AG04450 (cell line): Measurements from ENCODE around the gene NRN1. TPM values are rescaled to one million over a fixed set of nuclear protein-coding genes. Genes with fewer than 3 reads are reported as not detected.

Experiments used
- CTCF ChIA-PET: fragments of 300-600, 350-600 bp; formaldehyde crosslinking; extraction: SDS; loops from one replicate; lab custom pipeline; 2022; ENCODE audit warnings: antibody characterized with exemption, inconsistent platforms; lab: Charles Lee
- POLR2A ChIA-PET: fragments of 350-600 bp; formaldehyde crosslinking; extraction: SDS; loops from one replicate; lab custom pipeline; 2021; ENCODE audit warnings: antibody characterized with exemption, inconsistent platforms; lab: Yijun Ruan, JAX
- DNase-seq: peaks from one replicate; pipeline ENCODE4 v3.0.0-alpha.2; 2011; ENCODE audit warnings: low read depth, low spot score
- H3K27ac ChIP-seq: one replicate; pipeline ENCODE4 v1.5.1; 2012; ENCODE audit warnings: low read depth, low read length, control low read depth
- H3K27me3 ChIP-seq: one replicate; pipeline ENCODE4 v1.6.0; 2012; ENCODE audit warnings: low read length; ENCODE audit not compliant: control insufficient read depth, insufficient read depth
- H3K4me3 ChIP-seq: 2 replicates; pipeline ENCODE4 v1.5.1; 2011; ENCODE audit warnings: mild to moderate bottlenecking, low read depth, low read length, control low read depth
- H3K9me3 ChIP-seq: 2 replicates; pipeline ENCODE4 v1.5.1; 2012; ENCODE audit warnings: low read length; ENCODE audit not compliant: control insufficient read depth, insufficient read depth
- polyA plus RNA-seq: library from polyadenylated mRNA; depleted of rRNA; stranded (reverse); fragments of >200 nt; gene quantifications from 2 replicates; pipeline ENCODE4 v1.2.3, GENCODE V29; 2011
- TF ChIP-seq, protein P1 (sequence below): IDR thresholded peaks from 2 replicates; pipeline ENCODE4 v1.5.1; 2011; ENCODE audit warnings: low read depth, low read length, control low read depth, inconsistent platforms

NRN1 gene
- polyA plus RNA-seq, 1 experiment, result not detected

DNA sequence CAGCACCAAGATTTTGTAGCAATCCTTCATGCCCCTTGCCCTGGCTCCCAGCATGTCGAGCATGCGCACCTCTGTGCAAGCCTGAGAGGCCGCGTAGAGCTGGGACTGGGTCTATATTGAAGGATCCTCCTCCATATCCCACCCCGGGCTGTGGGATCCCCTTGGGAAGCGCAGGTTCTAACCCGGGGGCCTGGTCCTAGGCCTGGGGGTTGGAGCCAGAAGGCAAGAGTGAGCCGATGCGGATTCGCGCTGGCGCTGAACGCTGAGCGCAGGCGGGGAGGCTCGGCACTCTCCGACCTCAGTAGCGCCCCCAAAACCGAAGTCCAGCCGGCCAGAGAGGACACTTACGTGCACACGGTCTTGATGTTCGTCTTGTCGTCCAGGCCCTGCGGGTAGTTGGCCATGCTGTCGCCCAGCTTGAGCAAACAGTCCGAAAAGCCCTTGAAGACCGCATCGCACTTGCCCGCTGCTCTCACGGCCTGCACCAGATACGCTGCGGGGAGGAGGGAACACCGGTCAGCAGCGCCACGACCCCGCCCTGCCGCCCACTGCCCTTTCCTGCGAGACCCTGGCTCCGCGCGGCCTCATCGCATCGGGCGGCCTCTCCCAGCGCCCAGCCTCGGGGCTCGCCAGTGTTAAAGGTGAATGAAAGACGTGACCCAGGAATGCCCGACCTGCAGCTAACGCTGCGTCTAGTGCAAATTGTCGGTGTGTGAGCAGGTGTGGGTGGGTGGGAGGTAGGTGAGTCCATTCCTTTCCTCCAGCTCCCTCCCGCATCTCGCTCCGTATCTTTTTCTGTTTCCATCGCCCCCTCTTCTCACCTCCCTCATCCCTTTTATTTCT is 4.5 kb downstream of the NRN1 start:
- H3K27ac ChIP-seq, result no peak overlapping the region
- ChIA-PET POLR2A (no interaction called here), CTCF (no interaction called here)
- no peak overlapping the region for H3K4me3 ChIP-seq
- H3K27me3 ChIP-seq, result peaks cover 98% of the 10 kb centered on the region
- peaks cover 22% of the 10 kb centered on the region for H3K9me3 ChIP-seq
- DNase-seq, result no peak
- TF ChIP-seq, protein P1, sequence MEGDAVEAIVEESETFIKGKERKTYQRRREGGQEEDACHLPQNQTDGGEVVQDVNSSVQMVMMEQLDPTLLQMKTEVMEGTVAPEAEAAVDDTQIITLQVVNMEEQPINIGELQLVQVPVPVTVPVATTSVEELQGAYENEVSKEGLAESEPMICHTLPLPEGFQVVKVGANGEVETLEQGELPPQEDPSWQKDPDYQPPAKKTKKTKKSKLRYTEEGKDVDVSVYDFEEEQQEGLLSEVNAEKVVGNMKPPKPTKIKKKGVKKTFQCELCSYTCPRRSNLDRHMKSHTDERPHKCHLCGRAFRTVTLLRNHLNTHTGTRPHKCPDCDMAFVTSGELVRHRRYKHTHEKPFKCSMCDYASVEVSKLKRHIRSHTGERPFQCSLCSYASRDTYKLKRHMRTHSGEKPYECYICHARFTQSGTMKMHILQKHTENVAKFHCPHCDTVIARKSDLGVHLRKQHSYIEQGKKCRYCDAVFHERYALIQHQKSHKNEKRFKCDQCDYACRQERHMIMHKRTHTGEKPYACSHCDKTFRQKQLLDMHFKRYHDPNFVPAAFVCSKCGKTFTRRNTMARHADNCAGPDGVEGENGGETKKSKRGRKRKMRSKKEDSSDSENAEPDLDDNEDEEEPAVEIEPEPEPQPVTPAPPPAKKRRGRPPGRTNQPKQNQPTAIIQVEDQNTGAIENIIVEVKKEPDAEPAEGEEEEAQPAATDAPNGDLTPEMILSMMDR, result no peak

DNA sequence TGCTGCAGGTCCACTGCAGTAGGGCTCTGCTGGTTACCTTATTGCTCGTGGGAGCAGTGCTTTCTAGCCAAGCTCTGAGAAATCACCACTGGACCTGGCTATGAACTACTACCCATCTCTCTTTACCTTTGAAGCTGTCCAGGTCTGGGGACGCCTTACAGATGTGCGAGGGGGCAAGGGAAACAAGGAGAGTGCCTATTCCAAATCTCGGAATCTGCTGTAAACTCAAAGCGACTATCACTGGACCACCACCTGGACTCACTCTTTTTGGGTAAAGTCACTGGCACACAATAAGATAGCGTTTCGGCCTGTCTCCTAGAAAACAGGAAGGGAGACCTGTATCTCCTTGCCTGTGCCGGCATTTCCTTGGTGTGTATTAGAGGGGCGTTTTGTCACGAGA is 5.3 kb downstream of the NRN1 start:
- H3K9me3 ChIP-seq, result peaks cover 22% of the 10 kb centered on the region
- TF ChIP-seq, protein P1, result no peak
- H3K4me3 ChIP-seq, result no peak overlapping the region
- no peak for DNase-seq
- H3K27me3 ChIP-seq, result peaks cover 92% of the 10 kb centered on the region
- ChIA-PET CTCF (no interaction called here), POLR2A (no interaction called here)
- no peak overlapping the region for H3K27ac ChIP-seq

DNA sequence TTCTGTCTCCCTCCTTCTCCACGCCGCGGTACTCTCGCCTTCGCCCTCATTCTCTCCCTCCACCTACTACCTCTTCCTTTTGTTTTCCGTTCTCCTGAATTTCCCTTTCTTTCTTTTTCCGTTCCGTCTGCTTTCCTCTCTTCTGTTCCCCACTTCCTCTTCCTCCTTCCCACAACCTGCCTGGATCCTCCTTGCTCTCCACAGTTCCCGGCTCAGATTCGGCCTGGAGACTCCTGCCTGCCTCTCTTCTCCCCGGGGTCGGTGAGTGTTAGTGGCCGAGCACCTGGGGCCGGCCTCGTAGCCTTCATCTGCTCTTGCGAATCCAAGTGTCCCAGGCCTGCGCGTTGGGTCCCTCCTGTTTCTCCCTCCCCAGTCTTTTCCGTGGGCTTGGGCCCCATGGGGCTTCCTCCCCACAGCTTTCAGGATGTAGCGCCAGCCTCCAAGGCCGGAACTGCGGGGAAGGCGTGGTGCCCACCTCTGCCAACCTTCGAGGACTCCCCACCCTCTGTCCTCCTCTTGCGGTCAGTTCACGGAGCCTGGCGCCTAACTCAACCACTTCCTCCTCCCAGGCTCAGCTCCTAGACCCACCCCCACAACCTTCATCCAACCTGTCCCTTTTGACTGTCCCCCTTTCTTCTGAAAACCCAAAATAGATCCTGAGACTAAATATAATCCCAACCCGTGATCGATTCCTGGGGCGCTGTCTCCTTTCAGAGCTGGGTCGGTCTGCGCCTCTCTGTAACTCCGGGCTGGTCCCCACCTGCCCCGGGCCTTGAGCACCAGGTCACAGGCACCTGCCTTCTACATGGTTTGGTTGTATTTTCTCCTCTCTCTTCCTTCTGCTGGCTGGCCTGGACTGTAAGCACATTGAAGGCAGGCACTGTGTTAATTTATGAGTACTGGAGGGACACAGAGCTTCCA is 6.8 kb downstream of the NRN1 start:
- ChIA-PET POLR2A (no interaction called here), CTCF (no interaction called here)
- Histone ChIP-seq H3K27me3 (peaks cover 87% of the 10 kb centered on the region), H3K27ac (no peak overlapping the region), H3K9me3 (peaks cover 32% of the 10 kb centered on the region), H3K4me3 (no peak overlapping the region)
- DNase-seq, result no peak
- TF ChIP-seq, protein P1, result no peak

DNA sequence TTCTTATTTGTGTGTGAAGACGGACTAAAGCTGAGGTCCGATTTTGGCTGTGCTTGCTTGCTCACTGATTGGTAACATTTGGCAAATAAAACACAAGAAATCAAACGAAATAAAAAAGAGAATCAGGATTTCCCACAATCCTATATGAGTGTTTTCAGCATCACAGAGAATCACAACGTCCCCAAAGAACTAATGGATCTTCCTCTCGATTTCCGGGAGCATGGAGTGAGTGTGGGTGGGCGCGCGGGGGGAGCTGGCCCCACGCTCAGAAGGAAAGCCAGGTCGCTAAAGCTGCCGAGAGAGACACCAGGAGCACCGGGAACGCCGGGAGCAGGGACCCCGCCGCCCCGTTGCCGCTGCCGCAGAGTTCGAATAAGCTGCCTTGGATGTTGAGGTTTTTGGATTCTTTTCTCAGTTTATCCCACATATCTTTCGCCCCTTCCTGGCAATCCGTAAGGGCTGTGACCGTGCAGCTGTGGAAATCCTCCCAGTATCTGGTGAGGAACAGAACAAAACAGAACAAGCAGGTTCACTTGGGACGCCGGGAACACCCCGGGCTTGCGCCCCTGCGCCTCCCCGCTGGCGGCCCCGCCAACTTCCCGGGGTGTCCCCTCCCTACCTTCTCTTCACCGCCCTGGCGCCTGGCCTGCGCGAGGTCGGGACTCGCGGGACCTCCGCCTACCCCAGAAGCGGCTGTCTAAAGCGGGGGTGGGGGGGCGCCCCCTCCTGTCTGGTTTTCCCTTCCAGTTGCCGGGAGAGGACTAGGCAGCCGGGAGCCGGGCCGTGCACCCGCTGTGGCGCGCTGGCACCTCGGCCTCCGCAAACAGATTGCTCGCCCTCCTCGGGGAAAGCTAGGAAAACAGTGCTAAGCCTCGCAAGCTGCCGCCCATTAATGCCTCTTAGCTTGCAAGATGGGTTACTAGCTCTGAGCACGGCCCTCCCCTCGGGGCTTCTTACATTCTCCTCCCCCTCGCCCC is 7.7 kb downstream of the NRN1 start:
- no peak overlapping the region for H3K4me3 ChIP-seq
- POLR2A ChIA-PET, result no interaction called here
- no peak overlapping the region for H3K27ac ChIP-seq
- peaks cover 36% of the 10 kb centered on the region for H3K9me3 ChIP-seq
- peaks cover 87% of the 10 kb centered on the region for H3K27me3 ChIP-seq
- CTCF ChIA-PET, result interaction anchor here (2.2 kb wide), 1 partner anchor 528 kb away, joined by 8 read pairs; no protein-coding TSS in a partner anchor
- DNase-seq, result no peak
- TF ChIP-seq, protein P1, result no peak
